LNCaP clone FGC (cell line): ENCODE data around the gene LYPD6.
"Not testable (repeated sequence)": the region's sequence is repeated elsewhere in the genome, so short reads cannot be mapped to it uniquely, and the experiment has no call there.

Experiments used
- DNase-seq: peaks from one replicate; pipeline ENCODE4 v3.0.0-alpha.2; 2011; ENCODE audit warnings: low read depth
- H3K4me3 ChIP-seq: 2 replicates; pipeline ENCODE4 v1.5.1; 2011; ENCODE audit warnings: mild to moderate bottlenecking, low read depth, low read length, control low read depth
- TF ChIP-seq, protein P1 (sequence below): IDR thresholded peaks from 2 replicates; pipeline ENCODE4 v1.5.1; 2012; ENCODE audit warnings: mild to moderate bottlenecking; ENCODE audit not compliant: control insufficient read depth, insufficient read depth; ENCODE audit errors: extremely low read depth

LYPD6 gene

DNA sequence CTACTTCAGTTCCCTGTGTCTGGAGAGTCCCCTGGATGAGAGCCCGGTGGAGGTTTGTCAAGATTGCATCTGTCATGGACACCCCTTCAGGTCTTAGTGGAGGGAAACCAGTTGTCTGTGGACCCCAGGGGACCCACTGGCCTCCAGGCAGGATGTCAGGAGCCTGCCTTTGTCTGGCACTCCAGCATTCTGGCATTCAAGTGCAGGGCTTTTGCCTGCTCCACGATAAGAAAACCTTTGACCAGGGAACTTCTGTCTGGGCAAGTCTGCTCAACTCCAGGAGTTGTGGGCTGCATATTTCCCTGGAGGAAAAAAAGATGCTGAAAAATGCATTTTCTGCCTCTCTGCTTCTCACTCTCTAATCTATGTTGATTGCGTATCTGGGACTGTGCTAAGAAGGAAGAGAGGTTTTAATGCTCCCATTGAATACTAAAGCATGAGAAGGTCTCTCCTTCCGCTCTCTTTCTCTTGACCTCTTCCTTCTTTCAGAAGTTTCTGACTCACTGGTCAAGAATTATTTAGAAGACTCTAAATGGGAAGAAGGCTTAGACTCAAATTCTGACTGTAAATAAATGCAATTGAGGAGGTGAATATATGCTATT lies 152.7 kb downstream of the LYPD6 start:
- DNase-seq, result no peak
- H3K4me3 ChIP-seq, result no peak overlapping the region
- TF ChIP-seq, protein P1, sequence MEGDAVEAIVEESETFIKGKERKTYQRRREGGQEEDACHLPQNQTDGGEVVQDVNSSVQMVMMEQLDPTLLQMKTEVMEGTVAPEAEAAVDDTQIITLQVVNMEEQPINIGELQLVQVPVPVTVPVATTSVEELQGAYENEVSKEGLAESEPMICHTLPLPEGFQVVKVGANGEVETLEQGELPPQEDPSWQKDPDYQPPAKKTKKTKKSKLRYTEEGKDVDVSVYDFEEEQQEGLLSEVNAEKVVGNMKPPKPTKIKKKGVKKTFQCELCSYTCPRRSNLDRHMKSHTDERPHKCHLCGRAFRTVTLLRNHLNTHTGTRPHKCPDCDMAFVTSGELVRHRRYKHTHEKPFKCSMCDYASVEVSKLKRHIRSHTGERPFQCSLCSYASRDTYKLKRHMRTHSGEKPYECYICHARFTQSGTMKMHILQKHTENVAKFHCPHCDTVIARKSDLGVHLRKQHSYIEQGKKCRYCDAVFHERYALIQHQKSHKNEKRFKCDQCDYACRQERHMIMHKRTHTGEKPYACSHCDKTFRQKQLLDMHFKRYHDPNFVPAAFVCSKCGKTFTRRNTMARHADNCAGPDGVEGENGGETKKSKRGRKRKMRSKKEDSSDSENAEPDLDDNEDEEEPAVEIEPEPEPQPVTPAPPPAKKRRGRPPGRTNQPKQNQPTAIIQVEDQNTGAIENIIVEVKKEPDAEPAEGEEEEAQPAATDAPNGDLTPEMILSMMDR, result no peak

DNA sequence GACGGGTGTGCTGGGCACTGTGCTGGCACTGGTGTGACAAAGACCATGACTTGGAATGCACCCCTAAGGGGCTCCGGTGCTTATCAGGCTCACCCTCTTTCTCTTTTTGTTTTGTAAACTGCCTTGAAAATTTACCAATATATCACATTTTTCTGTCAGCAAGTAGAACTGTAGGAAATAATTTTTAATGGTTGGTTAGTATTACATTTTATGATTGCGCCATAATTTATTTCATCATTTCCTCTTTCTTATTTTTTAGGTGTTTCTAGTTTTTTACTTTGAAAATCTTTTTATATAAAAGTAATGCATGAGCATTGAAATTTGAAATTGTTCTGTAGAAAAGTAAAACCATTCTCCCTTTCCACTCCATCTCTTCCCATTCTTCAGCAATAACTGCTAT lies 156.3 kb downstream of the LYPD6 start:
- no peak for DNase-seq
- TF ChIP-seq, protein P1, result no peak
- no peak overlapping the region for H3K4me3 ChIP-seq

DNA sequence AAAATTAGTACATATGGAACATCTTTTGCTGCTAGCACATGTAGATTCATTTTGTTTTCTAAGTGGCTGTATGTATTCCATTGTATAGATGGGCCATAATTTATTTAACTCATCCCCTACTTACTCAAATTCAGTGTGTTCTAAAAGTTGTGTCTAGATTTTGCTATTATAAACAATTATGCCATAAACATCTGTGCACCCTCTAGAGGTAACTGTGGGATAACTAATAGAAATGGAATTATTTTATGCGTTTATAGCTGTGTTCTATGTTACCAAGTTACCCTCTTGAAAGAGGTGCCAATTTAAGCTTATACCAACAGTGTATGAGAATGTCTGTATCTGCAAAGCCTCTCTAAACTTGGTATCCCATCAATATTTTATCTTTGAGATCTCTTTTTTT lies 156.8 kb downstream of the LYPD6 start:
- TF ChIP-seq, protein P1, result peak; percentile 47
- DNase-seq, result no peak
- no peak overlapping the region for H3K4me3 ChIP-seq

DNA sequence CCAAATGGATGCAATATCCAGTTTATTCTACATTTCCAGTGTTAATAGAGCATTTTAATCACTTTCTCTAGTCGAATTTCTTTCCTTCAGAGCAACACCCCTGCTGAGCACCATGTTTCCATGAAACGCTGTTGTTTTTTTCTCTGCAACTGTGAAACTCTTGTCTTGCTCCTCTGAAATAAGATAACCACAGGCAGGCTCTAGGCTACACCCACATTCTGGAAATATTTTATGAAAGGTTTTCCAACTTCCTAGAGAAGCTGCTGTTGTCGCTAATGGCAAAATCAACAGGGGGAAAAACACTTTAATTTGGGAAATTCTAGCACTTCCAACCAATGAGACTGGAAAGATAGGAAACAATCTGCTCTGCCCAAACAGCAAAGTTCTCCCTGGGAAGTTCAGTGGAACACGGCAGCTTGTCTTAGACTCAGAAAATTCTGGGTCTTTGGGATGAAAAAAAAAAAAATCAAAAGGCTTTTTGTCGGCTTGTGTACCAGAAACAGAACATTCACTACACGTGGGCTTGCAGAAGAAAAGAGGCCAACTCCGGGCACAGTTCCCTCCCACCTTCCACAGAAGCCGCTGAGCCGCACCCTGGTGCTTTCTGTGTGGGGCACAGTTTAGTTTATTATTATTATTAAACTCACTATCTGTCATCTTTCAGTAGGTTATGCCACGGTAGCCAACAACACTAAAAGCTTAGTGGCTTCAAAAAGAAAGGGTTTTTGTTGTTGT lies 158.5 kb downstream of the LYPD6 start:
- TF ChIP-seq, protein P1, result no peak
- H3K4me3 ChIP-seq, result no peak overlapping the region
- no peak for DNase-seq

DNA sequence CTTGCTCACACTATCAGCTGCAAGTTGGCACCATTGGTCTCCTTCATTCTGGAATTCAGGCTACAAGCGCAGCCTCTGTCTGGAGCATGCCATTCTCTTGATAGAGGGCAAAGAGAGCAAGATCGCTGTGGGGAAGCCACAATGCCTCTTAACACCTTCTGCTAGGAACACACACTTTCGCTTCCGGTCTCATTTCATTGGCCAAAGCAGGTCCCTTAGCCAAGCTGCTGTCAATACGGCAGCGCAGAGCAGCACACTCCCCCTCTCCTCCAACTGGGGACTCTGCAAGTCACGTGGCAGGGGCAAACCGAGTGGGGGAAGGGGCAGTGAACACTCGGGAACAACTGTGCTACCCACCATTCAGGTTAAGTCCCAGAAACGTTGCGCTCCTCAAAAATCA lies 159.1 kb downstream of the LYPD6 start:
- no peak for DNase-seq
- H3K4me3 ChIP-seq, result no peak overlapping the region
- TF ChIP-seq, protein P1, result no peak

DNA sequence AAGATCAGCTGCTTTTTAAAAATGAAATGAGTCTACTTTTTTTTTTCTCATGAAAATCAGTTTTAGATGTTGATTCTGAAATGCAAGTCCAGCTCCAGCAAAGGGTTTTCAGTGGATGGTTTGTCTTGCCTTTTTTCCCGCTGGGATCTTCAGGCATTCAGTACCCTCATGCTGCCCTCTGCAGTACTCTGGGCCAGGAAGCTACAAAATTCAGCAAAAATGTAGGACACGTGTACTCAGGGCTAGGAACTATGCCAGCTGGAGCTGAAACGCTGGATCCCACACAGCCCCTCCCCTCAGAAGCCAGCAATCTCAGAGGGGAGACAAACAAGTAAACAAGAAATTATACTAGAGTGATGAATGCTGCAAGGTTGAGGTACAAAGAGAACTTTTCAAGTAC lies 159.9 kb downstream of the LYPD6 start:
- TF ChIP-seq, protein P1, result no peak
- H3K4me3 ChIP-seq, result no peak overlapping the region
- no peak for DNase-seq

DNA sequence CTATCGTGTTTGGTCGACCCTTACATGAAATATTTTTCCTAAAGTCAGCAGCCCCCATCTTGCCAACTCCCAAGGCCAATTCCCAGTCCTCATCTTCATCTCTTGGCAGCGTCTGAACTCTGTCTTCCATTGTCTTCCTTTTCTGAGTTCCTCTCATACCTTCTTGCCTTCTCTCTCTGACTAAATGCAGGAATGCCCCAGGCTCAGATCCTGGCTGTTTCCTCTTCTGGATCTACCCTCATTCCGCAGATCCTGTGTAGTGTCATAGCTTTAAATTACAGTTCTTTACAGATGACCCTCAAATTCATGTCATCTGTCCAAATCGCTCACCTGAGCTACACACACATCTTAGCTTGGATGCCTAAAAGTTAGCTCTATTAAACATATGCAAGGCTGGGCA lies 162.5 kb downstream of the LYPD6 start:
- no peak for DNase-seq
- TF ChIP-seq, protein P1, result no peak

DNA sequence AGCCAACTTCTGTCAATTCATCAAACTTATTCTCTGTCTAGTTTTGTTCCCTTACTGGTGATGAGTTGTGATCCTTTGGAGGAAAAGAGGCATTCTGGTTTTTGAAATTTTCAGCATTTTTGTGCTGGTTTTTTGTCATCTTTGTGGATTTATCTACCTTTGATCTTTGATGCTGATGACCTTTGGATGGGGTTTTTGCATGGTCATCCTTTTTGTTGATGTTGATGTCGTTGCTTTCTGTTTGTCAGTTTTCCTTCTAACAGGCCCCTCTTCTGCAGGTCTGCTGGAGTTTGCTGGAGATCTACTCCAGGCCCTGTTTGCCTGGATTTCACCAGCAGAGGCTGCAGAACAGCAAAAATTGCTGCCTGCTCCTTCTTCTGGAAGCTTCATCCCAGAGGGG lies 168.8 kb downstream of the LYPD6 start:
- not testable (repeated sequence) for H3K4me3 ChIP-seq, DNase-seq

More for the DNA sequence above, 162.5 kb downstream of the LYPD6 start:
- H3K4me3 ChIP-seq, result no peak overlapping the region

DNA sequence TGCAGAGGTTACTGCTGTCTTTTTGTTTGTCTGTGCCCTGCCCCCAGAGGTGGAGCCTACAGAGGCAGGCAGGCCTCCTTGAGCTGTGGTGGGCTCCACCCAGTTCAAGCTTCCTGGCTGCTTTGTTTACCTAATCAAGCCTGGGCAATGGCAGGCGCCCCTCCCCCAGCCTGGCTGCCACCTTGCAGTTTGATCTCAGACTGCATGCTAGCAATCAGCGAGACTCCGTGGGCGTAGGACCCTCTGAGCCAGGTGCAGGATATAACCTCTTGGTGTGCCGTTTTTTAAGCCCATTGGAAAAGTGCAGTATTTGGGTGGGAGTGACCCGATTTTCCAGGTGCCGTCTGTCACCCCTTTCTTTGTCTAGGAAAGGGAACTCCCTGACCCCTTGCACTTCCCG lies 176.4 kb downstream of the LYPD6 start:
- not testable (repeated sequence) for DNase-seq, H3K4me3 ChIP-seq
